ENCODE results near the gene PITPNM3.

Gene PITPNM3

DNA sequence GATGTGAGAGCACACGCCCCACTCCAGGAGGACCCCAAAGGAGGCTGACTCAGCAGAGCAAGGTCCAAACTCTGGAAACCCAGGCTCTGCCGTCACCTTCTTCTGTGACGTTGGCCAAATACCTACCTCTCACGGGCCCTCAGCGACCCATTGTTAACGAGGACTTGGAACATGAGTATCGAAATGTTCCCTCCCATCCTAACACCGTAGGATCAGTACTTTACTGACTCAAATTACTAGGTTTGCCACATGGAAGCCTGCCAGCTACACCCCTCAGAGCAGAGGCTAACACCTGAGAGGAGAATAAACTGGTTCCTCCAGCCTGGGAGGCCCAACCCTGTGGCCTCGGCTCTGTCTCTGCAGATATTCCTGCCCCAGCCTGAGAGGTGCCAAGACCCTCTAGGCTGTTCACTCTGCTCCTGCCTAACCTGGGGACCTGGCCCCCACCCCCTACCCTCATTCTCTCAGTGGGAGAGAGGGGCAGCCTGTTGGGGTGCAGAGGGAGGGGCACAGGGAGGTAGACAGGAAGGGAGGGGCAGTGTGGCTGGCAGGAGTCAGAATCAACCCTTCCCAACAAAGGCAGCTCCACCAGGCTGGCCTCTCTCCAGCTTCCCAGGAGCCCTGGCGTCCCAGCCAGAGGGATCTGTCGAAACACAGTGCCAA, 4.4 kb downstream of the PITPNM3 start:
- DNase-seq (ENCODE audit: low read depth in 2 of 2) = no peak

DNA sequence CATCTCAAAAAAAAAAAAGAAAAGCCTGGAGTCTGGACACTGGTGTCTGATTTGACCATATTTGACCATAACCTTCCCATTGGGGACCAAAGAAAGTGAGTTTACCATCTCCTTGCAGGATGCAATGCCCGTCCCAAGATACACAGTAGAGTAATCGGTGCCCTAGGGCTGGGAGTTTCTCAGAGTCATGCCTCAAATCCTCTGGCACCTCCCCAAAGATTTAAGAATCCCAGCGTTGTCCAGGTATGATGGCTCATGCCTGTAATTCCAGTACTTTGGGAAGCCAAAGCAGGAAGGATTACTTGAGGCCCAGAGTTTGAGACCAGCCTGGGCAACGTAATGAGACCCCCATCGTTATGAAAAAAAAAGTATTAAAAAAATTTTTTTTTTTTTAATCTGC, 5.0 kb downstream of the PITPNM3 start:
- DNase-seq (ENCODE audit: low read depth in 2 of 2) = no peak

DNA sequence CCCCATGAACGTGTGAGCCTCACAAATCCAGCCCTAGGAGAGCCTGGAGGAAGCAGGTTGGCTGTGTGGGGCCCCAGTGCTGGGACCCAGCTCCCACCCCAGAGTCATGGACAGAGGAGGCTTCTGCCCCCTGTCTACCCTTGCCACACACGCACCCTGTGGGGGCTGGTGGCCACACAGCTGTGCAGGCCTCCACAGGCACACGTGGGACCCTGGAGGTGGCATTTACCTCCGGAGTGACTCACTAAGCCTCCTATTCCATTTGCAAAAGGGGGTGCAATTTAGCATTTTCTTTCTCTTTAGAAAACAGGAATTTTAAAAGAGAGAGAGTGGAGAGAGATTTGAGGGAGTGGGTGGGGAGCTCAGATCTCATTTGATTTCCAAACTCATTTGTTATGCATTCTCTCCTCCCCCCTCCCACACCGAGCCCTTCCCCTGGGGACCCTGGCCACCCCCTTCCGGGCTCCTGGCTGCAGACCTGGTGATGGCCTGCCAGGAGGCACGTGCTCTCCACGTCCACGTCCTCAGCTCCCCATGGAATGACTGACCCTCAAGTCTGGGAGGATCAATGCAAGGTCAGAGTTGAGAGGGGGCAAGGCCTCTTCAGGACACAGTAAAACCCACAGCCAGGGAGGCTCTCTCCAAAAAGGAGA, 6.8 kb downstream of the PITPNM3 start:
- DNase-seq (ENCODE audit: low read depth in 2 of 2) = no peak

DNA sequence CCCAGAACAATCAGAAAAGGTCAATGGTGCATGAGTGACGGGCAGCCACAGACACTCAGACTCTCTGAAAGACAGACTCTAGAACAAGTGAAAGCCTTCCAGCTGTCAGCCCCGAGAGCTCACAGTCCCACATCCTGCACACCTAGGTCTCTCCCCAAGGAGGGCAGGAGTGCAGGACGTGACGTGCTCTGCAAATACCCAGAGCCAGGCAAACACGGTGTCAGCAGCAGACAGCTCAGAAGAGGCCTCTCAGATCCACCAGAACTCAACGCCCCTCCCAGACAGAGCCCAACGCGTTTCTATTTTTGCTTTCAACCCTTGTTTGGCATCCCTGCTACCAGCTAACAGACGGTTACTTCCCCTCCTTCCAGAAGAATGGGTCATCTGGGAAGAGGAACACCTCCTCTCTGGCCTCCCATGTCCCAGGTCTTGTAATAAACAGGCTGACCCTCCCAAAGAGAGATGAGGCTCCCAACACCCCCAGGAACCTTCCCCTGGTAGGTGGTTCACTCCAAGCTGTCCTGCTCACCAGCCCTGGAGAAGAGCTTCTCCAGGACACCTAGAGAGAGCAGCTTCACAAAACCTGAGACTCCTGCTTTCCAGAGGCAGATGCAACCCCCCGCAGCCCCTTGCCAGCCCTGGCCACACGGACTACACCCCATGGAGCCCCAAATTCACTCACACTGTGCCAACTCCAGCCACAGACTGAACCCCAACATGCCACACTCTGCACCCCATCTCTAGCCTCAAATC, 7.6 kb downstream of the PITPNM3 start:
- no peak for DNase-seq (ENCODE audit: low read depth in 2 of 2)

DNA sequence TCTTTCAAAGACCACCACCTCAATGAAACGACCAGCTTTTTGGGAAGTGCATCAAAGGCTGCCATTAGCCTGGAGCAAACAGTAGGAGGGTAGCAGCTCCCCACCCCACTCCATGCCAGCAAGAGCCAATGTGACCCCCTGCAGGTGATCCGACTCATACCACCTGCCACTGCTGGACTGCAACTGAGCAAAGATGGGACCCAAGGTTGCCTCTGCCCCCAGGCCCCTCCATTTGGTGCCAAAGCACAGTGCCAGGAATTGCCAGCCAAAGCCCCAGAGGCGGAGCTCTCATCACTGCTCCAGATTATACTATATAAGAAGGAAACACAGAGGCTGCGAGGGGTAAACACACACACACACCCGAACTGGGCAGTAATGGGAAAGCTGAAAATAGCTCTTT, 8.3 kb downstream of the PITPNM3 start:
- DNase-seq (ENCODE audit: low read depth in 2 of 2) = no peak

DNA sequence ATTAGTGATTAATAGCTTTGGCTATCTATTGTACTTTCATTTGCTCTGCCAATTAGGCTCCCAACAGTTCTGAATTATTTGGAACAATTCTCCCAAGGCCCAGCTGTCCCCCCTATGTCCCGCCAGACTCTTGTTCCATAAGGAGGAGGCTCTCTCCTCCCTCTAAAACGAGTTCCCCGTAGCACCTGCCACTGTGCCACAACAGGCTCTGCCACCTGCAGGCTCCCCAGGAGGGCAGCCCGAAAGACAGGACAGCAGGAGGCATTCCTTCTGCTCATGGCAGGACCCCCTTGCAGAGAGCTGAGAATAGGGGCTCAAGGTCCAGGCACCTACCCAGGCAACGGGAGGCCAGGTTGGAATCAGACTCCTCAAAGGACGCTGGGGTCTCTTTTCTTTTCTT, 9.0 kb downstream of the PITPNM3 start:
- no peak for DNase-seq (ENCODE audit: low read depth in 2 of 2)

DNA sequence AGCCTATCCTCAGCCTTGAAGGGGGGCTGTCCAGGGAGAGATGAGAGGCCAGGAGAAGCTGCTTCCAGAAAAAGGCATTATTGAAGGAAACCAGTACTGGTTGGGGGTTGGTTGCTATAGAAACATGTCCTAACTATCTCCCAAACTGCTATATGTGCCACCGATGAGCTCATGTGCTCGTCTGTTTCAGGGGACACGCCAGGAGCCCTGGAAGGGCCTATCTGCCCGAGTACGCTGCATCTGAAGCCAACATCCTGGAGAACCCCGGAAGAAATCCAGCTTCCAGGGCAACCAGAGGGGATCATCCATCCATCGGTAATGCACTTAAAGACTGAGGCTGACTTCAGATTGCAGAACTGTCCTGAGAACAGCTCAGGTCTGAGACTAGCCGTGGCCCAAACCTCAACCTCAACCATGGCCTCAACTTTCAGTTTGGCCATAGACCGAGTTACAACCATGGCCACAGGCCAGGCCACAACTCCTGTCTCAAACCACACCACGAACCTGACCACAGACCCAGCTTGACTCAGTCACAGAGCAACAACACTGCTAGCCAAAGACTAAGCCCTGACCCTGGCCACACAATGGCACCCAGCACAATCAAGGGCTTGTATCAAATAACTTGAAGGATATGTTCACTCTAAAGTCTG, 10.2 kb downstream of the PITPNM3 start:
- DNase-seq (ENCODE audit: low read depth in 2 of 2) = no peak

DNA sequence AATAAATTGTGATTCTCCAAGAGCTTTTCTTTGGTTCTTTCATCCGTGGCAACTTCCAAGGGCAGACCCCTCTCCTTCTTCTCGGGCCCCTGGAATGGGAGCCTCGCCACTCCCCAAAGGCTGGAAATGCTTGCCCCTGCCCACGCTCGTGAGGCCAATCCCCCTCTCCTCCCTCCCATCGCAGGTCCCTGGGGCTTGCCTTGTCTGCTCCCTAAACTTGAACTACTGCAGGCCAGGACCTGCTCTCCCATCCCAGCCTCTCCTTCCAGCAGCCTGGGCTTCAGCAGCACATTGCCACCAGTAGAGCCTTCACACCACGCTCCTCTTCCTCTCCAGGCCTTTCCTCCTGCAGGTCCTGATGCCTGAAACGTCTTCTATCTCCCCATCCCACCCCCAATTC, 11.1 kb downstream of the PITPNM3 start:
- DNase-seq (ENCODE audit: low read depth in 2 of 2) = no peak

DNA sequence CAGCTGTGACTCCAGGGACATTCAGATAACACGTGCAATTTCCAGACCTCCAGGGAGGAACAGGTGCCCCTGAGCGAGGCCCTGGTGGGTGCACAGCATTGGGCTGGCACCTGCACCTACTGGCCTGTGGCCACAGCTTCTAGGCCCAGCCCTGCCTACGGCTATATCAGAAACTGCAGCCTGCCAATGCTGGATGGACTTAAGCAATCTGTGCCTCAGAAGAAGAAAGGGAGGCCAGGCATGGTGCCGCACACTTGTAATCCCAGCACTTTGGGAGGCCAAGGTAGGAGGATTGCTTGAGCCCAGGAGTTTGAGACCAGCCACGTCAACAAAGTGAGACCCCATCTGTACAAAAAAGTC, 12.4 kb downstream of the PITPNM3 start:
- no peak for DNase-seq (ENCODE audit: low read depth in 2 of 2)

DNA sequence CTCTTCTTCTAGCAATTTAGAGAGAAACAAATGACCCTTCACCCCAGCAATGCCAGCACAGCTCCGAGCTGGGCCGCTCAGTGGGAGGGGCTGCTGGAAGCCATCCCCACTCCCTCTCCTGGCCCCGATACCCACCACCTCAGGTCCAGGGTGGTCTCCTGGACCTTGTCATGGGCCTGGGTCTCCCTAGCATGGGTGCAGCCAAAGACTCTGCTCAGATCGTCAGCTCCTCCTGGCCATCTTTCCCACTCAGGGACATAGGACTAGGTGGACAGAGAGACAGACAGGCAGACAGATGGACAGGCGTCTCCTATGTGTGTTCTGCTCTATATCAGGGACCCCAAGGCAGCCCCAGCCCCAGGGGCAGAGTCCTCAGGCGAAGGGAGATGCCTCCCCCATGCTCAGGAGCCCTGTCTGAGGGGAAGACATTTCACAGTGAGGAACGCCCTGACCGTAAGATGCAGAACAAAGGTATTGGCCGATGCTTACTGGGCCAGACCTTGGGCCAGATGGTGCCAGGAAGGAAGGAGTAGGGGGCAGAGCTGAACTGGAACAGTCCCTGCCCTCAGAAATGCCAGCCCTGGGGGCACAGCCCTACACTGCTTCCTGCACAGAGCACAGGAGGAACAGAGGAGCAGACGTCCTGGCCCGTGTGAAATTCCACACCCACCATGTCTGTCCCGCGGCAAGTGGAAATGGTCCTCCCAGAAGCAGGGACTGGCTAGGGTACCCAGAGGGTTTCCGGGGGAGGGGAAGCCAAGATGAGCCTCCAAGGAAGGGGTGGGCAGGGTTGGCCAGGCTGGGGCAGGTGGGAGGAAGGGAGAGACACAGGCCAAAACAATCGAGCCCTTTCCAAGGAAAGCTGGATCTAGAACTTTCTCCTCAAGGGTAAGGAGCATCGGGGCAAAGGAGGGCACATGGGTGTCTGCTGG, 13.0 kb downstream of the PITPNM3 start:
- no peak for DNase-seq (ENCODE audit: low read depth in 2 of 2)

DNA sequence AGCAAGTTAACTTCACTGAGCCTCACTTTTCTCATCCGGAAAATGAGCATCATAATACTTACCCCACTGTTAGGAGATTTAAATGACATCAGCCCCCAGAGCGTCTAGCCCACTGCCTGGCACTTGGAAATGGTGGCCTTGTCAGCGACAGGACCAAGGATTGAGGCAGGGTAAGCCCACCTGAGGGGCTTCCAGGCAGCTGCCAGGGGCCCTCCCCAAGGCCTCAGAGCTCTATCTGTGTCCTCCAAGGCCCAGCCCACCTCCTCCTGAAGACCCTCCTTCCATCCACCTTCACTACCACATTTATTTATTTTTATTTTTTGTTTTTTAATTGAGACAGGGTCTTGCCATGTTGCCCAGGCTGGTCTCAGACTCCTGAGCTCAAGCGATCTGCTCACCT, 13.8 kb downstream of the PITPNM3 start:
- no peak for DNase-seq (ENCODE audit: low read depth in 2 of 2)

DNA sequence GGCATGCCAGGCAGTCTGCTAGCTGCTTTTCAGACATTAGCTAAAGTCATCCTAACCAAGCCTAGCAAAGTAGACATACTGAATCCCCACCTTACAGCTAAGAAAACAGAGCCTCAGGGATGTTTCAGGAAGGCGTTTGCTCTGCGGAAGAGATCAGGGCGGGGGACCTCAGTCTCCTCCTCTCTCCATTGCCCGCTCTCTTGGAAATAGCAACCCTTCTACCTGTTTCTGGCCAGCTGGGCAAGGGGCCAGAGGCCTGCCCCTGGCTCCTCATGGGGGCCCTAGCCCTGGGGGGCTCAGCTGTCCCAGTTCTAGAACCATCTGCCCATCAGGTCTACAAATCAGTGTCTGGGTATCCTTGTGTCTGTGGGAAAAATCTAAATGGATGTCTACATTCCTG, 14.5 kb downstream of the PITPNM3 start:
- no peak for DNase-seq (ENCODE audit: low read depth in 2 of 2)

DNA sequence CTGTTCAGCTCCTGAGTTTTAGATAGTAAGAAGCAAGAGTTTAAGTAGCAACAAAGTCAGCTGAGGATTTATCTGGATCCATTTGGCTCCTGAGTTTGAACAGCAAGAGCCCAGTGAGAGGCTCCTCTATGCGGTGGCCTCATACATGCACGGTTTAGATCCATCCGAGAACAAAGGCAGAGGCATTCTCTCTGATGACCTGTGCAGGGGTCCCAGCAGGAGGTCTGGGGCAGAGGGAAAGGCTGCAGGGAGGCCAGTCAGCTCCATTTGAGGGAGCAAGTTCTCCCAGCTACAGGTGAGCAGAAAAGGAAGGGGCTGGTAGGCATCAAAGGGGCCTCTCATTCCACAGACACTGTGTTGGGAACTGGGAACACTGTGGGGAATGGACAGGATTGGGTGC, 16.5 kb downstream of the PITPNM3 start:
- DNase-seq (ENCODE audit: low read depth in 2 of 2) = no peak

DNA sequence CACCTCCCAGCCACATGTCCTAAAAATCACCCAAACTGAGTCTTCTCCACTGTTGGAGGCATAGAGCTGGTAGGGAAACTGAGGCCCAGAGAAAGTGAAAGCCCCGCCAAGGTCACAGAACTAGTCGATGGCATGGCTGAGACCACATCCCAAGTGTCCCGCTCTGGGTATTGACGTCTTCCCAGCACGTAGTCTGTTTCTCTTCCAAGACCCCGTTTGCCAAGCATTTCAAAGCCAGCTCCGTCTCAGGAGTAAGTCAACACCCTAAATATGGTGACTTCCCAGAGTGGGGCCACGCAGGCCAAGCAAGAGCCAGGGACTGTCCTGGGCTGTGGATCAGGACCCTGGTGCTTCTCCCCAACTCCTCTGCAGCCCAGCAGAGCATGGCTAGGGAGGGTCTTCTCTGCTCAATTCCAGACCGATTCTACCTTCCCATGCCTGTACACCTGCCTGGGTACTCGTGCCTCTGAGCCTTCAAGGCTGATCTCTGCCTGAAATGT, 19.7 kb downstream of the PITPNM3 start:
- DNase-seq (ENCODE audit: low read depth in 2 of 2) = no peak

DNA sequence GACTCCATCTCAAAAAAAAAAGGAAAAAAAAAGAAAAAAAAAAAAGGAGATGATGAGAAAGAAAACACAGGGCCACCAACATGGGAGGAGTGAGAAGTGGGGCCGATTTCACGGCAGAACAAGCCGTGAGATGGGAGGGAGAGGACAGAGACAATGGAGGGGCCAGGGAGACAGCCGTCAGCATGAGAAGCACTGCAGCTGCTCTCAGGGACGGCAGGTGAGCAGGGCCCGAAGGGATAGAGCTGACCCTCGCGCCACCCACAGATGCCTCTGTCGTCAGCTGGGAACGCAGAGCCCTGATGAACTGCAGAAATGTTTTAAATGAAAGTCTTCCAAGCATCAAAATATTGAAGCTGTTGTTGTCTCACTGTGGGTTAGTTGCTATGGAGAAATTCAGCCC, 20.3 kb downstream of the PITPNM3 start:
- DNase-seq (ENCODE audit: low read depth in 2 of 2) = no peak

DNA sequence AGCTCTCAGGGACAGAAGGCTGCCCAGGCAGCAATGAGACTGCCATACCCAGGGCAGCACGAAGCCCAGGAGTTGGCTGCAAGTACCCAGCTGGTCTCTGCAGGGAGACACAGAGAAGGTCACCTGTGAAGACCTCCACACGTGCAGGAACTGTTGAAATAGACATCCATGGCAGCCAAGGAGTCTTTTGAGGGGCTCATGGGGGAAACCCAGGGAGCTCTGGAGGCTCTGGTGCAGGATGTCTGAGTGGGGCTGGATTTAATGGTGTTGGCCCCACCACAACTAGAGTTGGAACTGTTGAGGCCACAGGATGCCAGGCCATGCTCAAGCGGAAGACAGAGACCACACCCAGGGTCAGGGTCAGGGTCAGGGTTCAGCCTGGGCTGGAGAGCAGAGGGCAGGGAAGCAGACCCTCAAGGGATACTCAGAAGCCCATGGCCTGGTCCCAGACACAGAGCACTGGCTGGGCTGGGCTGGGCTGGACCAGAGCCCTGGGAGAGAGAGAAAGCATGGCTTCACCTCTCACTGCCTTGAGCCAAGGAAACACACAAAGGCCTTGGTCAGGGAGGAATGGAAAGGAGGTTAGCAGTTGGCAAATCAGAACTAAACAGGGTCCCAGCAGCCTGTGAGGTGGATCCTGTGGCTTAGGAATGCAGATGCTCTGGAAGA, 21.4 kb downstream of the PITPNM3 start:
- no peak for DNase-seq (ENCODE audit: low read depth in 2 of 2)

DNA sequence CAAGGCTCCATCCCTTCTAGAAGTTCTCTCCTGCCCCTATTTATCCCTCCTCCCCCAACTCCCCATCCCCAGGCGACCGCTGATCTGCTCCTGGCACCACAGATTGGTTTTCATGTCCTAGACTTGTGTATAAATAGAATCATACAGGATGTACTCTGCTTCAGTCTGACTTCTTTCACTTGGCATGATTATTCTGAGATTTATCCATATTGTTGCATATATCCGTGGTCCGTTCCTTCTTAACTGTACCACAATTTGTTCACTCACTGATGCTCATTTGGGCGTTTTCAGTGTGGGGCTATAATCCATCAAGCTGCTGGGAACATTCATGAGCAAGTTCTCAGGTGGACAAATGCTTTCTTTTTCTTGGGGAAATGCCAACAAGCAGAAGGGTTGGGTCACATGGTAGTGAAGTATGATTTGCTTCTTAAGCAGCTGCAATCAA, 23.9 kb downstream of the PITPNM3 start:
- no peak for DNase-seq (ENCODE audit: low read depth in 2 of 2)

DNA sequence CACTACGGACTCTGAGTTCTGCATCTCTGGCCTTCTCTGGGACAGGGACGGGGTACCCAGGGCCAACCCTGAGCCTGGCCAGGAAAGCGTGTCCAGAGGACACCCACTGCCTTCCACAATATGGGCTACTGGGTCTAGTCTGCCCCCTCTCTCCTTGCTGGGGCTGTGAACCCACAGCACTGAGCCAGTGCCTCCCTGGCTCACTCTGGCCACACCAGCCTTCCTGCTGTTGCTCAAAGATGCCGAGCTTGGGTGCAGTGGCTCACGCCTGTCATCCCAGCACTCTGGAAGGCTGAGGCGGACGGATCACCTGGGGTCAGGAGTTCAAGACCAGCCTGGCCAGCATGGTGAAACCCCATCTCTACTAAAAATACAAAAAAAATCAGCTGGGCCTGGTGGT, 24.8 kb downstream of the PITPNM3 start:
- no peak for DNase-seq (ENCODE audit: low read depth in 2 of 2)

DNA sequence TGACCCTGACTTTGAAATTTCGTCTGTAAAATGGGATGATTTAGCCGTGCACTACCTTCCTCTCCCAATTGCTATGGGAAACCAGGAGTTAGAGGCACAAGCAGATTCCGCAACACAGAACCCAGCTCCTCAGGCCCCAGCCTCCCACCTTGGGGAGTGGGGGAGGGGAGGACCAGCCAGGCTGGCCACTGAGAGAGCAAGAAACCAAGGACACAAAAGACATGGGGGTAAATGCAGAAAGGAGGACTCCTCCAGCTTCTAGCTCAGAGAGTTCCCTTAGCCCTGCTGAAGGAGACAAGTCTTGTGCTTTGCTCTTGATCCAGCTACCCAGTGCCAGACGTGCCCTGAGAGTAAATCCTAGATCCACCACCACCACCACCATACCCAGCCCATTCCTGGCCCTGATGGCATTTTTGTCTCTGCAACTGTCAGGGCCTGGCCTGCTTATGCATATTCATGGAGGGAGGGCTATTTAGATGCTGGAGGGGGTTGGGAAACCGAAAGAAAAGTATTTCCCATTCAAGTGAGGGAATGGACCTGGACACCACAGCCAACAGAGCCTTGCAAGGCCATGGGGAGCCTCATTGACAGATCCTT, 25.9 kb downstream of the PITPNM3 start:
- no peak for DNase-seq (ENCODE audit: low read depth in 2 of 2)

DNA sequence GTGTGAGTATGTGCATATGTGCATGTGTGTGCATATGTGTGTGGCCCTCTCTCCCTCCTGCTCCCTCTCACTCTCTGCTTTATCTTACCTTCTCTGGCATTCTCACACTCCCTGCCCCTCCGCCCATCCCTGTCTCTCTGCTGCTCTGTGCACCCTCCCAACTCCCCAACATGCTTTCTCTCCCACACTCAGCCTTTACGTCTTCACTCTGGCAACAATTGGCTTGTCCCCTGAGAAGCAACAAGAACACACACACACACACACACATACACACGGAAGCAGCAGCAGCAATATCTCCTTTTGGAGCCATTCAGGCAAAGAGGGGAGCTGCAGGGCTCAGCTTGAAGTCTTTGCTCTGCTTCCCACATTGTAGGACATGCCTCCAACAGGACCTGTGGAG, 27.8 kb downstream of the PITPNM3 start:
- DNase-seq (ENCODE audit: low read depth in 2 of 2) = no peak
